ENCODE data around the gene SPINDOC. TPM values are rescaled to one million over a fixed set of nuclear protein-coding genes. Genes with fewer than 3 reads are reported as not detected.

SPINDOC gene
- total RNA-seq, 2 experiments from 2014 or later: 4.0 to 4.8 TPM

DNA sequence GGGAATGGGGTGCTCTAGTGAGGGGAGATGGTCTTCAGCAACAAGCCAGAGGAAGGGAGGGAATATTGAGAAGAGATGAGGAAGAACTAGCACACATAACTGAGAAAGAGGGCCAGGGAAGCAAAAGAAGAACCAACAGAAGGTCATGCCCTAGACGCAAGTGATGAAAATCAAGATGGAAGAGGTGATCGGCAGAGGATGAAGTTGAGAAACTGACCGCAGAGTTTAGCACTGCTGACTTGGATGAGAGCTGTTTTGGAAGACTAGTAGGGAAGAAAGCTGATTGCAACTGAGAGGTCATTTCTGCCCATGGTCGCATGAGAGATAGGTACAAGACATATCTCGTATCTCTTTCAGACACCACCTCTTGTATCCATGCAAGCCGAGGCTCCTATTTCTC is 2.9 kb downstream of the SPINDOC start:
- H3K27ac Mint-ChIP-seq: no peak overlapping the region
- H3K4me1 Mint-ChIP-seq (ENCODE audit: low read depth): peaks cover 20% of the 10 kb centered on the region
- TF ChIP-seq, protein P1, sequence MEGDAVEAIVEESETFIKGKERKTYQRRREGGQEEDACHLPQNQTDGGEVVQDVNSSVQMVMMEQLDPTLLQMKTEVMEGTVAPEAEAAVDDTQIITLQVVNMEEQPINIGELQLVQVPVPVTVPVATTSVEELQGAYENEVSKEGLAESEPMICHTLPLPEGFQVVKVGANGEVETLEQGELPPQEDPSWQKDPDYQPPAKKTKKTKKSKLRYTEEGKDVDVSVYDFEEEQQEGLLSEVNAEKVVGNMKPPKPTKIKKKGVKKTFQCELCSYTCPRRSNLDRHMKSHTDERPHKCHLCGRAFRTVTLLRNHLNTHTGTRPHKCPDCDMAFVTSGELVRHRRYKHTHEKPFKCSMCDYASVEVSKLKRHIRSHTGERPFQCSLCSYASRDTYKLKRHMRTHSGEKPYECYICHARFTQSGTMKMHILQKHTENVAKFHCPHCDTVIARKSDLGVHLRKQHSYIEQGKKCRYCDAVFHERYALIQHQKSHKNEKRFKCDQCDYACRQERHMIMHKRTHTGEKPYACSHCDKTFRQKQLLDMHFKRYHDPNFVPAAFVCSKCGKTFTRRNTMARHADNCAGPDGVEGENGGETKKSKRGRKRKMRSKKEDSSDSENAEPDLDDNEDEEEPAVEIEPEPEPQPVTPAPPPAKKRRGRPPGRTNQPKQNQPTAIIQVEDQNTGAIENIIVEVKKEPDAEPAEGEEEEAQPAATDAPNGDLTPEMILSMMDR (IDR thresholded peaks at IDR 0.05): no peak
- peaks cover 36% of the 10 kb centered on the region for H3K36me3 Mint-ChIP-seq (ENCODE audit: low read depth)
- DNase-seq (no peak), ATAC-seq (ENCODE audit: poor library complexity) (no peak)
- POLR2A ChIA-PET: no interaction called here
- peaks cover 17% of the 10 kb centered on the region for H3K4me1 ChIP-seq (ENCODE audit: insufficient read depth, low read length)
- H3K9me3 Mint-ChIP-seq: no peaks in the 10 kb centered on the region
- no peaks in the 10 kb centered on the region for H3K27me3 ChIP-seq (ENCODE audit: control insufficient read depth in 1 of 2, insufficient read depth in 2 of 2, low read length in 2 of 2)
- no peak overlapping the region for H3K27ac ChIP-seq (ENCODE audit: low read depth in 1 of 2, low read length in 2 of 2)
- H3K4me3 ChIP-seq (ENCODE audit: low read length): no peak overlapping the region
- H3K4me3 Mint-ChIP-seq: no peak overlapping the region
- peaks cover 26% of the 10 kb centered on the region for H3K36me3 ChIP-seq (ENCODE audit: insufficient read depth, low read length)
- H3K9me3 ChIP-seq (ENCODE audit: control insufficient read depth in 1 of 2, insufficient read depth in 1 of 2, low read length in 2 of 2): no peaks in the 10 kb centered on the region
- CTCF ChIA-PET: no interaction called here
- intact Hi-C loops (cut with DNase I, micrococcal nuclease): no loop called here
- H3K27me3 Mint-ChIP-seq: no peaks in the 10 kb centered on the region

DNA sequence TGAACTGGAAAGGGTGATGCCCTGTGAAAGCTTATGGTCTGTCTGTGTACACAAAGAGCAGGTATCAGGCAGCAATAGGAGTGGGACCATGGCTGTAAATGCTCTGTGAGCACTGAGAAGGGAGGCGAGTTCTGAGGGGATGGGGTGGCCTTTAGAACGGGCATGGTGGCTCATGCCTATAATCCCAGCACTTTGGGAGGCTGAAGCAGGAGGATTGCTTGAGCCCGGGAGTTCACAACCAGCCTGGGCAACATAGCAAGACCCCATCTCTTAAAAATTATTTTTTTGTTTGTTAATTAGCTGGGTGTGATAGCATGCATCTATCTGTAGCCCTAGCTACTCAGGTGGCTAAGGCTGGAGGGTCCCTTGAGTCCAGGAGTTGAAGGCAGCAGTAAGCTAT is 3.5 kb downstream of the SPINDOC start:
- TF ChIP-seq, protein P1 (IDR thresholded peaks at IDR 0.05): no peak
- ATAC-seq (ENCODE audit: poor library complexity): no peak

DNA sequence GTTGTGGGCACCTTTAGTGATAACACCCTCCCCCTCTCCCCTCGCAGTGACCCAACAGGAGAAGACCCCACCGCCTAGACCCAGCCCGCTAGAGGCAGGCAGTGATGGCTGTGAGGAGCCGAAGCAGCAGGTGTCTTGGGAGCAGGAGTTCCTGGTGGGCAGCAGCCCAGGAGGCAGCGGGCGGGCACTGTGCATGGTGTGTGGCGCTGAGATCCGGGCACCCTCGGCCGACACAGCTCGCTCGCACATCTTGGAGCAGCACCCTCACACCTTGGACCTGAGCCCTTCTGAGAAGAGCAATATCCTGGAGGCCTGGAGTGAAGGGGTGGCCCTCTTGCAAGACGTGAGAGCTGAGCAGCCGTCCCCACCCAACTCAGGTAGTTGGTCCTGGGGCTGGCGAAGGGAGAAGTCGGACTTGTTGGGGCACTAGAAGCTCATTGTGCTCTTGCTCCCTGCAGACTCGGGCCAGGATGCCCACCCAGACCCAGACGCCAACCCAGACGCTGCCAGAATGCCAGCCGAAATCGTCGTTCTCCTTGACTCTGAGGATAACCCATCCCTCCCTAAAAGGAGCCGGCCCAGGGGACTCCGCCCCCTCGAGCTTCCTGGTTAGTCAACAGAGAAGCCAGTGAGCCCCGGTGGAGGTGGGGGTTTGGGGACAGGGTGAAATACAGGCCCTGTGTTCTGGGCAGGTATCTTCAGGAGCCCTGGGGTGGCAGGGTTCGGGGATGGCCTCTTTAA is 4.7 kb downstream of the SPINDOC start:
- Mint-ChIP-seq H3K27ac (no peak overlapping the region), H3K36me3 (ENCODE audit: low read depth) (peaks cover 48% of the 10 kb centered on the region), H3K9me3 (no peaks in the 10 kb centered on the region), H3K4me3 (no peak overlapping the region), H3K27me3 (no peaks in the 10 kb centered on the region), H3K4me1 (ENCODE audit: low read depth) (peaks cover 20% of the 10 kb centered on the region)
- no peaks in the 10 kb centered on the region for H3K27me3 ChIP-seq (ENCODE audit: control insufficient read depth in 1 of 2, insufficient read depth in 2 of 2, low read length in 2 of 2)
- H3K36me3 ChIP-seq (ENCODE audit: insufficient read depth, low read length): peaks cover 40% of the 10 kb centered on the region
- ChIA-PET POLR2A (no interaction called here), CTCF (no interaction called here)
- H3K27ac ChIP-seq (ENCODE audit: low read depth in 1 of 2, low read length in 2 of 2): no peak overlapping the region
- ATAC-seq (ENCODE audit: poor library complexity) (no peak), DNase-seq (no peak)
- intact Hi-C loops (cut with DNase I, micrococcal nuclease): no loop called here
- H3K4me1 ChIP-seq (ENCODE audit: insufficient read depth, low read length): peaks cover 11% of the 10 kb centered on the region
- no peaks in the 10 kb centered on the region for H3K9me3 ChIP-seq (ENCODE audit: control insufficient read depth in 1 of 2, insufficient read depth in 1 of 2, low read length in 2 of 2)
- TF ChIP-seq, protein P1 (IDR thresholded peaks at IDR 0.05): no peak
- no peak overlapping the region for H3K4me3 ChIP-seq (ENCODE audit: low read length)

More for the DNA sequence above, 3.5 kb downstream of the SPINDOC start:
- ChIA-PET CTCF (no interaction called here), POLR2A (no interaction called here)
- no peak for DNase-seq
- Histone ChIP-seq H3K4me1 (ENCODE audit: insufficient read depth, low read length) (peaks cover 17% of the 10 kb centered on the region), H3K36me3 (ENCODE audit: insufficient read depth, low read length) (peaks cover 32% of the 10 kb centered on the region), H3K27ac (ENCODE audit: low read depth in 1 of 2, low read length in 2 of 2) (no peak overlapping the region), H3K27me3 (ENCODE audit: control insufficient read depth in 1 of 2, insufficient read depth in 2 of 2, low read length in 2 of 2) (no peaks in the 10 kb centered on the region), H3K9me3 (ENCODE audit: control insufficient read depth in 1 of 2, insufficient read depth in 1 of 2, low read length in 2 of 2) (no peaks in the 10 kb centered on the region), H3K4me3 (ENCODE audit: low read length) (no peak overlapping the region)
- intact Hi-C loops (cut with DNase I, micrococcal nuclease): no loop called here
- H3K4me1 Mint-ChIP-seq (ENCODE audit: low read depth): peaks cover 20% of the 10 kb centered on the region
- H3K27ac Mint-ChIP-seq: no peak overlapping the region
- H3K9me3 Mint-ChIP-seq: no peaks in the 10 kb centered on the region
- peaks cover 41% of the 10 kb centered on the region for H3K36me3 Mint-ChIP-seq (ENCODE audit: low read depth)
- H3K27me3 Mint-ChIP-seq: no peaks in the 10 kb centered on the region
- no peak overlapping the region for H3K4me3 Mint-ChIP-seq
